ENCODE measurements around the gene ID3.

GRCh38 chr1:23557471-23558124 lies 1.7 kb downstream of the ID3 start:
- no peak for TF ChIP-seq CTCF (IDR thresholded peaks at IDR 0.05; ENCODE audit: low read depth, low read length, poor library complexity, severe bottlenecking)
- no peak for TF ChIP-seq EZH2phosphoT487 (IDR thresholded peaks at IDR 0.05; ENCODE audit: borderline replicate concordance, low read length)
